WERI-Rb-1 (cell line): ENCODE measurements around the gene TSC2.
"Not testable (repeated sequence)": the region's sequence is repeated elsewhere in the genome, so short reads cannot be mapped to it uniquely, and the experiment has no call there.

Source experiments
- DNase-seq: peaks from one replicate; pipeline ENCODE4 v3.0.0-alpha.2; 2020
- H3K27ac ChIP-seq: fragments of 250-450 bp; sonication (Bioruptor Pico); 2 replicates; pipeline ENCODE4 v1.5.1; 2020; ENCODE audit warnings: mild to moderate bottlenecking, moderate library complexity
- H3K27me3 ChIP-seq: fragments of 250-450 bp; sonication (Bioruptor Pico); 2 replicates; pipeline ENCODE4 v1.5.1; 2021; ENCODE audit warnings: mild to moderate bottlenecking, low read depth, moderate library complexity; ENCODE audit not compliant: insufficient read depth, severe bottlenecking
- H3K36me3 ChIP-seq: fragments of 250-450 bp; sonication (Bioruptor Pico); 2 replicates; pipeline ENCODE4 v1.5.1; 2020; ENCODE audit warnings: mild to moderate bottlenecking, moderate library complexity
- H3K4me3 ChIP-seq: 2 replicates; pipeline ENCODE4 v1.5.1; 2011; ENCODE audit warnings: low read depth, mild to moderate bottlenecking, control low read depth, low read length
- H3K9me3 ChIP-seq: fragments of 250-450 bp; sonication (Bioruptor Pico); 2 replicates; pipeline ENCODE4 v1.5.1; 2021; ENCODE audit warnings: mild to moderate bottlenecking, moderate library complexity; ENCODE audit not compliant: severe bottlenecking
- CTCF ChIP-seq: IDR thresholded peaks from 2 replicates; pipeline ENCODE4 v1.5.1; 2011; ENCODE audit warnings: low read depth, mild to moderate bottlenecking, control low read depth, inconsistent platforms, low read length

The TSC2 gene

GRCh38 chr16:2112539-2113106 is 64.8 kb downstream of the TSC2 start:
- not testable (repeated sequence) for H3K36me3 ChIP-seq, DNase-seq, H3K9me3 ChIP-seq, H3K27ac ChIP-seq, H3K4me3 ChIP-seq, H3K27me3 ChIP-seq

GRCh38 chr16:2114225-2114624 is 66.4 kb downstream of the TSC2 start:
- not testable (repeated sequence) for DNase-seq, H3K27me3 ChIP-seq, H3K9me3 ChIP-seq, H3K27ac ChIP-seq, H3K4me3 ChIP-seq, H3K36me3 ChIP-seq

- not testable (repeated sequence) for DNase-seq
Observed at GRCh38 chr16:2114885-2115590, 67.3 kb downstream of the TSC2 start.

GRCh38 chr16:2115591-2115973 is 67.8 kb downstream of the TSC2 start:
- no peak for DNase-seq
- no peak for TF ChIP-seq CTCF
- Histone ChIP-seq H3K9me3 (no peaks in the 10 kb centered on the region), H3K27me3 (no peaks in the 10 kb centered on the region), H3K36me3 (peaks cover 3% of the 10 kb centered on the region; the same call in 1 of the 2 replicates), H3K4me3 (no peak overlapping the region), H3K27ac (no peak overlapping the region)

More at GRCh38 chr16:2114885-2115590, 67.3 kb downstream of the TSC2 start:
- not testable (repeated sequence) for H3K27ac ChIP-seq, H3K27me3 ChIP-seq, H3K9me3 ChIP-seq, H3K36me3 ChIP-seq, H3K4me3 ChIP-seq

GRCh38 chr16:2116428-2116827 is 68.6 kb downstream of the TSC2 start:
- not testable (repeated sequence) for H3K9me3 ChIP-seq, H3K36me3 ChIP-seq, DNase-seq, H3K4me3 ChIP-seq, H3K27me3 ChIP-seq, H3K27ac ChIP-seq

- not testable (repeated sequence) for H3K9me3 ChIP-seq, H3K4me3 ChIP-seq, H3K27me3 ChIP-seq, H3K36me3 ChIP-seq, H3K27ac ChIP-seq, DNase-seq
Observed at GRCh38 chr16:2117341-2117740, 69.6 kb downstream of the TSC2 start.

- H3K9me3 ChIP-seq, H3K4me3 ChIP-seq, H3K27me3 ChIP-seq, H3K27ac ChIP-seq, H3K36me3 ChIP-seq, DNase-seq: not testable (repeated sequence)
Observed at GRCh38 chr16:2117960-2118722, 70.4 kb downstream of the TSC2 start.

- H3K27me3 ChIP-seq, H3K27ac ChIP-seq, H3K4me3 ChIP-seq, H3K36me3 ChIP-seq, DNase-seq, H3K9me3 ChIP-seq: not testable (repeated sequence)
Observed at GRCh38 chr16:2121325-2121724, 73.5 kb downstream of the TSC2 start.

- Histone ChIP-seq H3K36me3 (no peaks in the 10 kb centered on the region; the same call in 1 of the 2 replicates), H3K27ac (no peak overlapping the region), H3K4me3 (no peak overlapping the region), H3K27me3 (no peaks in the 10 kb centered on the region), H3K9me3 (no peaks in the 10 kb centered on the region)
- no peak for DNase-seq
- TF ChIP-seq CTCF, result no peak
Observed at GRCh38 chr16:2121853-2122252, 74.1 kb downstream of the TSC2 start.
